Endothelial cell of umbilical vein (primary cell): ENCODE measurements around the gene SERPINB5. TPM values are rescaled to one million over a fixed set of nuclear protein-coding genes. Genes with fewer than 3 reads are reported as not detected.

Experiments used
- BruUV-seq: library from RNA; stranded (reverse); fragments of 400-500 nt; replicated peaks from 2 replicates; lab custom pipeline; 2021; lab: Mats Ljungman, UMichigan
- CTCF ChIA-PET: fragments of 300-600, 350-600 bp; sonication (Branson Sonifier 250); formaldehyde crosslinking; loops from one replicate; lab custom pipeline; 2021; ENCODE audit warnings: antibody characterized with exemption, inconsistent platforms; lab: Charles Lee
- POLR2A ChIA-PET: fragments of 300-600, 350-600 bp; sonication (Branson Sonifier 250); formaldehyde crosslinking; loops from one replicate; lab custom pipeline; 2021; ENCODE audit warnings: antibody characterized with exemption, inconsistent platforms; lab: Charles Lee
- DNase-seq: peaks from one replicate; pipeline ENCODE4 v3.0.0-alpha.2; 2011; ENCODE audit warnings: low read depth, low spot score
- FAIRE-seq: peaks from 2 replicates; lab custom pipeline; 2011; peaks lifted over from hg19 to GRCh38; lab: Jason Lieb, UNC
- H2AFZ ChIP-seq: 2 replicates; pipeline ENCODE4 v1.6.0; 2012; ENCODE audit warnings: low read depth, low read length, control low read depth, inconsistent platforms
- H3K27ac ChIP-seq: 2 replicates; pipeline ENCODE4 v1.5.1; 2011; ENCODE audit warnings: low read depth, mild to moderate bottlenecking, control low read depth, low read length, moderate library complexity; ENCODE audit not compliant: insufficient read depth
- H3K27me3 ChIP-seq, 2 experiments: 2 replicates each; pipeline versions ENCODE4 v1.6.0 to v1.6.1; 2011; ENCODE audit warnings: low read length in 2 of 2, mixed read lengths in 1 of 2; ENCODE audit not compliant: control insufficient read depth in 2 of 2, insufficient read depth in 2 of 2
- H3K36me3 ChIP-seq, 2 experiments: 2 replicates in 1 of 2; 3 replicates in 1 of 2; pipeline ENCODE4 v1.5.1; 2011; ENCODE audit warnings: low read length in 2 of 2, mild to moderate bottlenecking in 1 of 2, moderate library complexity in 1 of 2; ENCODE audit not compliant: control insufficient read depth in 2 of 2, insufficient read depth in 2 of 2; ENCODE audit errors: extremely low read depth in 1 of 2
- H3K4me1 ChIP-seq: 3 replicates; pipeline ENCODE4 v1.5.1; 2011; ENCODE audit warnings: mild to moderate bottlenecking, low read length; ENCODE audit not compliant: control insufficient read depth, insufficient read depth; ENCODE audit errors: extremely low read depth
- H3K4me2 ChIP-seq: 2 replicates; pipeline ENCODE4 v1.6.1; 2011; ENCODE audit warnings: low read length, control low read depth, mixed read lengths; ENCODE audit not compliant: insufficient read depth
- H3K4me3 ChIP-seq, 3 experiments: fragments of 200-600 bp in 1 of 3; sonication (generic), shearing (Covaris generic) in 1 of 3; replicated peaks in 1 of 3; 2 replicates each; pipeline ENCODE4 v1.5.1; 2011 to 2016; ENCODE audit warnings: control low read depth in 3 of 3, low read length in 3 of 3, mild to moderate bottlenecking in 2 of 3, inconsistent platforms in 1 of 3, low read depth in 1 of 3, moderate library complexity in 1 of 3; ENCODE audit not compliant: insufficient read depth in 1 of 3
- H3K79me2 ChIP-seq: 2 replicates; pipeline ENCODE4 v1.6.0; 2012; ENCODE audit warnings: low read length, inconsistent platforms; ENCODE audit not compliant: control insufficient read depth, insufficient read depth
- H3K9ac ChIP-seq: replicated peaks from 2 replicates; pipeline ENCODE3; 2011; ENCODE audit warnings: low read length, control low read depth; ENCODE audit not compliant: insufficient read depth; ENCODE audit errors: extremely low read depth
- H3K9me1 ChIP-seq: replicated peaks from 3 replicates; pipeline ENCODE4 v1.6.0; 2011; ENCODE audit warnings: mild to moderate bottlenecking, low read length; ENCODE audit not compliant: control insufficient read depth, insufficient read depth; ENCODE audit errors: extremely low read depth
- H3K9me3 ChIP-seq: replicated peaks from 2 replicates; pipeline ENCODE4 v1.5.1; 2012; ENCODE audit warnings: low read length, inconsistent platforms; ENCODE audit not compliant: control insufficient read depth, insufficient read depth
- H4K20me1 ChIP-seq: replicated peaks from 2 replicates; pipeline ENCODE3; 2011; ENCODE audit warnings: mild to moderate bottlenecking, low read length; ENCODE audit not compliant: control insufficient read depth, insufficient read depth; ENCODE audit errors: extremely low read depth
- CTCF ChIP-seq, 2 donors: IDR thresholded peaks; 1 replicate in 1 of 2; 2 replicates in 1 of 2; pipeline ENCODE4 v1.5.1; 2011; ENCODE audit warnings: low read length in 2 of 2, mild to moderate bottlenecking in 2 of 2, moderate library complexity in 2 of 2, control low read depth in 1 of 2, inconsistent platforms in 1 of 2, low read depth in 1 of 2; ENCODE audit not compliant: insufficient read depth in 1 of 2; ENCODE audit errors: extremely low read depth in 1 of 2
- EZH2 ChIP-seq: IDR thresholded peaks from 2 replicates; pipeline ENCODE4 v1.6.1; 2012; ENCODE audit warnings: borderline replicate concordance, low read depth, mild to moderate bottlenecking, moderate library complexity, low read length, inconsistent platforms; ENCODE audit not compliant: severe bottlenecking
- FOS ChIP-seq: IDR thresholded peaks from 2 replicates; pipeline ENCODE4 v1.6.1; 2011; ENCODE audit warnings: mild to moderate bottlenecking, low read length, moderate library complexity, borderline replicate concordance; ENCODE audit not compliant: insufficient read depth
- GATA2 ChIP-seq: IDR thresholded peaks from 2 replicates; pipeline ENCODE4 v1.7.0; 2011; ENCODE audit warnings: low read depth, mild to moderate bottlenecking, moderate library complexity, mixed read lengths, low read length; ENCODE audit not compliant: insufficient read length, insufficient read depth
- JUN ChIP-seq: IDR thresholded peaks from 2 replicates; pipeline ENCODE4 v1.6.1; 2011; ENCODE audit warnings: borderline replicate concordance, low read depth; ENCODE audit not compliant: insufficient read length, insufficient read depth
- MAX ChIP-seq: IDR thresholded peaks from 2 replicates; pipeline ENCODE4 v1.6.1; 2011; ENCODE audit not compliant: insufficient read depth, insufficient read length
- MYC ChIP-seq: IDR thresholded peaks from one replicate; pipeline ENCODE4 v1.6.1; 2011; ENCODE audit warnings: mild to moderate bottlenecking, low read depth, low read length
- POLR2A ChIP-seq: IDR thresholded peaks from 2 replicates; pipeline ENCODE4 v1.6.1; 2012; ENCODE audit warnings: low read depth, mild to moderate bottlenecking, control low read depth, low read length
- POLR2AphosphoS5 ChIP-seq: IDR thresholded peaks from 2 replicates; pipeline ENCODE4 v1.6.1; 2012; ENCODE audit warnings: low read depth, mild to moderate bottlenecking, control low read depth, low read length, moderate library complexity; ENCODE audit not compliant: insufficient read depth
- dilution Hi-C: fragments of 300-500 bp; cut with MboI; formaldehyde crosslinking; loops from one replicate; pipeline ENCODE4 v1.15.0; 2019; ENCODE audit warnings: low sequenced_read_pairs; ENCODE audit not compliant: extremely low pct_ligation_motif_present
- intact Hi-C: fragments of 100-400 bp; cut with micrococcal nuclease; formaldehyde crosslinking; loops from one replicate; pipeline ENCODE4 v1.10.0; 2022
- polyA plus RNA-seq, 4 experiments: library from polyadenylated mRNA; depleted of rRNA in 3 of 4; stranded (reverse) in 3 of 4; unstranded in 1 of 4; fragments of >200 nt; gene quantifications; 2 replicates each; pipeline versions ENCODE4 v1.2.1 to v1.2.3, GENCODE V29; 2011 to 2012; ENCODE audit warnings: missing spikeins in 1 of 4
- total RNA-seq: library from RNA; stranded (reverse); gene quantifications from 2 replicates; pipeline ENCODE4 v1.2.3, GENCODE V29; 2021

The SERPINB5 gene
- total and polyA plus RNA-seq, 2 donors (not counting 3 experiments of a cell fraction or from before 2014, with no cell fraction given): not detected

- ChIA-PET POLR2A (no interaction called here), CTCF (interaction anchor here (0.6 to 1.8 kb wide), 3 partner anchors 10 to 19 kb away, joined by 3 to 4 read pairs (median 3); no protein-coding TSS in a partner anchor)
- Histone ChIP-seq H3K36me3 (no peaks in the 10 kb centered on the region), H3K9me1 (no peaks in the 10 kb centered on the region), H3K4me1 (no peaks in the 10 kb centered on the region), H2AFZ (no peak overlapping the region), H3K4me3 (no peak overlapping the region), H4K20me1 (no peaks in the 10 kb centered on the region), H3K9ac (no peak overlapping the region), H3K27me3 (peaks cover 2 to 3% of the 10 kb centered on the region in 2 experiments), H3K27ac (no peak overlapping the region), H3K79me2 (no peaks in the 10 kb centered on the region), H3K9me3 (no peaks in the 10 kb centered on the region), H3K4me2 (no peak overlapping the region)
- BruUV-seq: no TSS peak
- peak; percentile 8 for FAIRE-seq
- intact Hi-C loops (no loop called here), dilution Hi-C loops (no loop called here)
- TF ChIP-seq EZH2: no peak
- peak; percentile 56 to 65 for TF ChIP-seq CTCF (IDR thresholded peaks at IDR 0.05; ENCODE audit: extremely low read depth in 1 of 2, insufficient read depth in 1 of 2, low read depth in 1 of 2, low read length in 2 of 2)
- peak; percentile 32 for DNase-seq
These were observed 29.0 kb downstream of the SERPINB5 start for GRCh38 chr18:63505566-63506335.

DNA sequence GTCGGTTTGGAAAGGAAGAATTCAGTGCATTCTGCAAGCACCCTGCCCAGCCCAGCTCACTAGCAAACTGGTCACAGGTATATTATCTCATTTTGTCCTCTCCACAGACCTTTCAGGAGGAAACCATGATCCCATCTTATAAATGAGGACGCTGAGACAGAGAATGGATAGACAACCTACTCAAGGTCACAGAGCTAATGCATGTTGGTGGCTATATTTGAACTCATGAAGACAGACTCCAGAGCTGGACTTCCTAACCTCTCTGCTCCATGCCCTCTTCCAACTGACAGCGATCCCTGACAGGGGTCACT, 29.5 kb downstream of the SERPINB5 start:
- H3K4me2 ChIP-seq: no peak overlapping the region
- POLR2A ChIA-PET: no interaction called here

More for the DNA sequence above, 29.5 kb downstream of the SERPINB5 start:
- peaks cover 2 to 3% of the 10 kb centered on the region in 2 experiments for H3K27me3 ChIP-seq
- TF ChIP-seq POLR2A (no peak), GATA2 (no peak), POLR2AphosphoS5 (no peak), EZH2 (no peak), MYC (no peak), CTCF (IDR thresholded peaks at IDR 0.05; ENCODE audit: extremely low read depth in 1 of 2, insufficient read depth in 1 of 2, low read depth in 1 of 2, low read length in 2 of 2) (no peak), FOS (no peak), JUN (no peak), MAX (no peak)
- no peaks in the 10 kb centered on the region for H3K9me3 ChIP-seq
- no peak for FAIRE-seq
- H3K79me2 ChIP-seq: no peaks in the 10 kb centered on the region
- intact Hi-C loops: no loop called here
- no peaks in the 10 kb centered on the region for H4K20me1 ChIP-seq
- no peak overlapping the region for H3K9ac ChIP-seq
- H2AFZ ChIP-seq: no peak overlapping the region
- H3K36me3 ChIP-seq: no peaks in the 10 kb centered on the region
- dilution Hi-C loops: no loop called here
- H3K4me1 ChIP-seq: no peaks in the 10 kb centered on the region
- BruUV-seq: no TSS peak
- CTCF ChIA-PET: interaction anchor here (1.0 to 3.1 kb wide), 4 partner anchors 9 to 19 kb away, joined by 3 to 25 read pairs (median 4); no protein-coding TSS in a partner anchor
- DNase-seq: no peak
- no peaks in the 10 kb centered on the region for H3K9me1 ChIP-seq
- no peak overlapping the region for H3K27ac ChIP-seq
- H3K4me3 ChIP-seq: no peak overlapping the region
